OCI-LY3 (cell line): ENCODE data around the gene VLDLR.

Experiments
- H2AFZ ChIP-seq: fragments of 200-600, 300-600 bp; shearing (Covaris generic); 2 replicates; pipeline ENCODE4 v1.6.0; 2014; ENCODE audit warnings: antibody characterized with exemption, low read depth, low read length
- H3K27ac ChIP-seq: fragments of 200-600, 300-600 bp; sonication (generic); 2 replicates; pipeline ENCODE4 v1.5.1; 2014; ENCODE audit warnings: mild to moderate bottlenecking, low read length, moderate library complexity, mixed read lengths
- H3K27me3 ChIP-seq: fragments of 200-600, 300-600 bp; sonication (generic); 2 replicates; pipeline ENCODE4 v1.6.1; 2014; ENCODE audit warnings: low read depth, low read length, mixed read lengths
- H3K36me3 ChIP-seq: fragments of 200-600, 300-600 bp; sonication (generic); replicated peaks from 2 replicates; pipeline ENCODE3; 2014; ENCODE audit warnings: low read depth, low read length, mixed read lengths
- H3K4me1 ChIP-seq: fragments of 300-600, 200-600 bp; sonication (generic); 2 replicates; pipeline ENCODE4 v1.6.1; 2014; ENCODE audit warnings: low read length, mixed read lengths
- H3K4me2 ChIP-seq: fragments of 200-600, 300-600 bp; sonication (generic); 2 replicates; pipeline ENCODE4 v1.6.1; 2014; ENCODE audit warnings: low read length, mixed read lengths
- H3K4me3 ChIP-seq: fragments of 300-600, 200-600 bp; sonication (generic); 2 replicates; pipeline ENCODE4 v1.5.1; 2014; ENCODE audit warnings: antibody characterized with exemption, mild to moderate bottlenecking, low read length, moderate library complexity
- H3K79me2 ChIP-seq: fragments of 300-600, 200-600 bp; shearing (Covaris generic); 2 replicates; pipeline ENCODE4 v1.6.1; 2014; ENCODE audit warnings: mild to moderate bottlenecking, low read length, mixed read lengths
- H3K9ac ChIP-seq: fragments of 300-600, 200-600 bp; shearing (Covaris generic); 2 replicates; pipeline ENCODE4 v1.6.0; 2014; ENCODE audit warnings: mild to moderate bottlenecking, low read length, moderate library complexity
- H3K9me3 ChIP-seq: fragments of 200-600, 300-600 bp; shearing (Covaris generic); 2 replicates; pipeline ENCODE4 v1.6.1; 2014; ENCODE audit warnings: low read length, mixed read lengths; ENCODE audit not compliant: insufficient read depth
- H4K20me1 ChIP-seq: fragments of 200-600, 300-600 bp; sonication (generic); 2 replicates; pipeline ENCODE4 v1.6.1; 2016; ENCODE audit warnings: low read length, mixed read lengths; ENCODE audit not compliant: insufficient read depth
- EZH2phosphoT487 ChIP-seq: fragments of 200-600 bp; shearing (Covaris generic); IDR thresholded peaks from 2 replicates; pipeline ENCODE4 v1.6.1; 2018; ENCODE audit warnings: antibody characterized with exemption, mixed run types, low read depth
- TF ChIP-seq, protein P1 (sequence below): fragments of 200-600, 300-600 bp; sonication (generic); IDR thresholded peaks from 2 replicates; pipeline ENCODE4 v1.5.1; 2014; ENCODE audit warnings: antibody characterized with exemption, low read length, low read depth

The VLDLR gene

DNA sequence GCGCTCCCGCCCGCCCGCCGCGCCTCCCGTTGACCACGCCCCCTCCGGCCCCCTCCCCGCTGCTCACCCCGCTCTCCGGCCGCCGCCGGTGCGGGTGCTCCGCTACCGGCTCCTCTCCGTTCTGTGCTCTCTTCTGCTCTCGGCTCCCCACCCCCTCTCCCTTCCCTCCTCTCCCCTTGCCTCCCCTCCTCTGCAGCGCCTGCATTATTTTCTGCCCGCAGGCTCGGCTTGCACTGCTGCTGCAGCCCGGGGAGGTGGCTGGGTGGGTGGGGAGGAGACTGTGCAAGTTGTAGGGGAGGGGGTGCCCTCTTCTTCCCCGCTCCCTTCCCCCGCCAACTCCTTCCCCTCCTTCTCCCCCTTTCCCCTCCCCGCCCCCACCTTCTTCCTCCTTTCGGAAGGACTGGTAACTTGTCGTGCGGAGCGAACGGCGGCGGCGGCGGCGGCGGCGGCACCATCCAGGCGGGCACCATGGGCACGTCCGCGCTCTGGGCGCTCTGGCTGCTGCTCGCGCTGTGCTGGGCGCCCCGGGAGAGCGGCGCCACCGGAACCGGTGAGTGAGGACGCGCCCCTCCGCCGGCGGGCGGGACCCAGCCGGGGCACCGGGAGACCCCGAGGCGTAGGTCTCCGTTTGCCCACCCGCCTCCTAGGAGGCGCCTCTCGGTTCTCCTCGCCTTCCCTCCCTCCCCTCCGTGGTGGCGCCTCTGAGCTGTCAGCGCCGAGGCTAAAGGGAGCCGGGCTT, at the start of gene VLDLR:
VLDLR (plus strand) TSS at position 66 of the 739 bp plus-strand sequence; CDS start at position 469, 403 bp downstream.
- Histone ChIP-seq H3K9me3 (no peaks in the 10 kb centered on the region), H3K9ac (peak within 1 kb of the TSS; percentile 69), H3K36me3 (no peaks in the 10 kb centered on the region), H3K4me2 (peak within 1 kb of the TSS; percentile 75), H3K79me2 (no peaks in the 10 kb centered on the region), H2AFZ (peak within 1 kb of the TSS; percentile 46), H3K4me1 (peaks cover 14% of the 10 kb centered on the region), H3K27ac (no peak within 1 kb of the TSS), H3K27me3 (peaks cover 4% of the 10 kb centered on the region; the same call in 1 of the 2 replicates), H4K20me1 (no peaks in the 10 kb centered on the region), H3K4me3 (peak within 1 kb of the TSS; percentile 89)
- no peak for TF ChIP-seq EZH2phosphoT487
- TF ChIP-seq, protein P1, sequence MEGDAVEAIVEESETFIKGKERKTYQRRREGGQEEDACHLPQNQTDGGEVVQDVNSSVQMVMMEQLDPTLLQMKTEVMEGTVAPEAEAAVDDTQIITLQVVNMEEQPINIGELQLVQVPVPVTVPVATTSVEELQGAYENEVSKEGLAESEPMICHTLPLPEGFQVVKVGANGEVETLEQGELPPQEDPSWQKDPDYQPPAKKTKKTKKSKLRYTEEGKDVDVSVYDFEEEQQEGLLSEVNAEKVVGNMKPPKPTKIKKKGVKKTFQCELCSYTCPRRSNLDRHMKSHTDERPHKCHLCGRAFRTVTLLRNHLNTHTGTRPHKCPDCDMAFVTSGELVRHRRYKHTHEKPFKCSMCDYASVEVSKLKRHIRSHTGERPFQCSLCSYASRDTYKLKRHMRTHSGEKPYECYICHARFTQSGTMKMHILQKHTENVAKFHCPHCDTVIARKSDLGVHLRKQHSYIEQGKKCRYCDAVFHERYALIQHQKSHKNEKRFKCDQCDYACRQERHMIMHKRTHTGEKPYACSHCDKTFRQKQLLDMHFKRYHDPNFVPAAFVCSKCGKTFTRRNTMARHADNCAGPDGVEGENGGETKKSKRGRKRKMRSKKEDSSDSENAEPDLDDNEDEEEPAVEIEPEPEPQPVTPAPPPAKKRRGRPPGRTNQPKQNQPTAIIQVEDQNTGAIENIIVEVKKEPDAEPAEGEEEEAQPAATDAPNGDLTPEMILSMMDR: no peak; the same call in 1 of the 2 replicates

DNA sequence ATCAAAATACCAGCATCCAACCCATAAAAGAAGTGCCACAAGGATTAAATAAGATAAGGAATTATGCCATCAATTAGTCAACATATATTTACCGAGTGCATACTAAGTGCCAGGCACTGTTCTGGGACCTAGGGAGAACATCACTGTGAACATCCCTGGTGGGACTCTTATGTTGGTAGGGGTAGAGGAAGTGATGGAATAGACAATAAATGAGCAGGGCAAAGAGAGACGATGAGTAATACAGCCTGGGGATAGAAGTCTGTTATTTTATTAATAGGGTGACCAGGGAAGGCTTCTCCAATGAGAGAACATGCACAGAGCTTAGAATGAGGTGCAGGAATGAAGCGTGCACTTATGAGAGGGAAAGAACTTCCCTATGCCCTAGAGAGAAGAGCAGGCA, 47.4 kb upstream of the VLDLR start:
- Histone ChIP-seq H3K79me2 (no peaks in the 10 kb centered on the region), H3K27ac (no peak overlapping the region), H2AFZ (no peak overlapping the region), H3K9ac (no peak overlapping the region), H3K4me2 (no peak overlapping the region), H3K4me3 (no peak overlapping the region), H3K9me3 (no peaks in the 10 kb centered on the region), H3K4me1 (no peaks in the 10 kb centered on the region), H3K27me3 (no peaks in the 10 kb centered on the region), H4K20me1 (no peaks in the 10 kb centered on the region), H3K36me3 (no peaks in the 10 kb centered on the region)
- TF ChIP-seq, protein P1: no peak
- TF ChIP-seq EZH2phosphoT487: no peak

DNA sequence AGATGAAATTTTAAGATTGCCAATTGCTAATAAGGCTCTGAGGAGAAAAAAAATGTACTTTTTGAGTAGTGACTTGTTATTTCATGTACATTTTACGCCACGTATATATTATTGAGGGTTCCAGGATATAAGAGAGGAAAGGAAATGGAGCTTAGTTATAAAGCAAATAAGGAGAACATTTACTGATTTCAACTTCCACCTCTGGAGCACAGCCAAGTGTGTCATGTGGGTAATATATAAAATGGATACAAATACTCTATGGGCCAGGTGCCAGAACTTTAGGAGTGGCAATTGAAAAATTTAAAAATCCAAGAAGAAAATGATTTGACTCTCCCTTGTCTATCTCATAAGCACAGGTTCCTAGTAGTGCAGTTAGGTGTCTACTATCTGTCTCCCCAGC, 45.0 kb upstream of the VLDLR start:
- Histone ChIP-seq H3K4me3 (no peak overlapping the region), H3K79me2 (no peaks in the 10 kb centered on the region), H4K20me1 (no peaks in the 10 kb centered on the region)

DNA sequence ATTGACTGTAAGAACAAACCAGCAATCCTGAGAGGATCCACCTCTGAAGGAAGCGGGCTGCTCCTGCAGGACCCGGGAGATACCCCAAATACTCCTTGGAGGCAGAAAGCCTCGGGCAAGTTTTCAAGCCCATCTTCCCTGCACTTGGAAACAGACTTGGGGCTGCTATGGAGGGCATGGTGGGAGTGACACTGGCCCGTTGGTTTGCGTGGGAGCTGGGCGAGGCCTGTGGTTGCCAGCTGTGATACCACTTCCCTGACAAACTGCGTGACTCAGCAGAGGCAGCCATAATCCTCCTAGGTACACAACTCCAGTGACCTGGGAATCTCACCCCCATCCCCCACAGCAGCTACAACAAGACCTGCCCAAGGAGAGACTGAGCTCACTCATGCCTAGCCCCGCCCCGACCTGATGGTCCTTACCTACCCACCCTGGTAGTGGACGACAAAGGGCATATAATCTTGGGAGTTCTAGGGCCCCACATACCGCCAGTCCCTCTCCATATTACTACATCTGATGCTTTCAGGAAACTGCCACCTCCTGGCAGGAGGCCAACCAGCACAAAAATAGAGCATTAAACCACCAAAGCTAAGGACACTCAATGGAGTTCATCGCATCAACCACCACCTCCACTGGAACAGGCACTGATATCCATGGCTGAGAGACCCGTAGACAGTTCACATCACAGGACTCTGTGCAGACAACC, 38.1 kb upstream of the VLDLR start:
- Histone ChIP-seq H2AFZ (no peak overlapping the region), H3K27ac (no peak overlapping the region), H3K9me3 (no peaks in the 10 kb centered on the region), H3K9ac (no peak overlapping the region), H4K20me1 (no peaks in the 10 kb centered on the region), H3K4me2 (no peak overlapping the region), H3K27me3 (no peaks in the 10 kb centered on the region), H3K36me3 (no peaks in the 10 kb centered on the region), H3K4me3 (no peak overlapping the region), H3K4me1 (no peaks in the 10 kb centered on the region), H3K79me2 (no peaks in the 10 kb centered on the region)
- no peak for TF ChIP-seq EZH2phosphoT487
- TF ChIP-seq, protein P1: no peak

More for the DNA sequence above, 45.0 kb upstream of the VLDLR start:
- H3K9me3 ChIP-seq: no peaks in the 10 kb centered on the region
- TF ChIP-seq EZH2phosphoT487: no peak
- TF ChIP-seq, protein P1: no peak
- no peak overlapping the region for H2AFZ ChIP-seq
- no peak overlapping the region for H3K9ac ChIP-seq
- no peaks in the 10 kb centered on the region for H3K27me3 ChIP-seq
- H3K4me2 ChIP-seq: no peak overlapping the region
- no peak overlapping the region for H3K27ac ChIP-seq
- no peaks in the 10 kb centered on the region for H3K4me1 ChIP-seq
- no peaks in the 10 kb centered on the region for H3K36me3 ChIP-seq
